Smooth muscle cell of the brain vasculature (primary cell): ENCODE data around the gene HSPA13.
A peak's percentile ranks its signal among the peaks of the same experiment; 100 is the strongest.
"Not testable (repeated sequence)": the region's sequence is repeated elsewhere in the genome, so short reads cannot be mapped to it uniquely, and the experiment has no call there.

Source experiments
- DNase-seq: peaks from one replicate; pipeline ENCODE4 v3.0.0-alpha.2; 2012; ENCODE audit warnings: low read depth, low spot score

The HSPA13 gene

GRCh38 chr21:14382835-14383595 is at the start of gene HSPA13:
TSS of gene HSPA13 (minus strand) at chr21:14383146. CDS start at chr21:14383119, 27 bp downstream.
- peak; percentile 99 for DNase-seq

- no peak for DNase-seq
Observed at GRCh38 chr21:14418920-14419319, 36.0 kb upstream of the HSPA13 start.

- DNase-seq = no peak
Observed at GRCh38 chr21:14414932-14415508, 32.1 kb upstream of the HSPA13 start.

GRCh38 chr21:14405962-14406361 is 23.0 kb upstream of the HSPA13 start:
- no peak for DNase-seq

- DNase-seq = no peak
Observed at GRCh38 chr21:14405225-14405624, 22.3 kb upstream of the HSPA13 start.

- no peak for DNase-seq
Observed at GRCh38 chr21:14403681-14404318, 20.9 kb upstream of the HSPA13 start.

- DNase-seq = no peak
Observed at GRCh38 chr21:14401217-14401616, 18.3 kb upstream of the HSPA13 start.

GRCh38 chr21:14388282-14388681 is 5.3 kb upstream of the HSPA13 start:
- no peak for DNase-seq

- DNase-seq = no peak
Observed at GRCh38 chr21:14384453-14384852, 1.5 kb upstream of the HSPA13 start.

- DNase-seq = no peak
Observed at GRCh38 chr21:14383596-14384180, 742 bp upstream of the HSPA13 start.

GRCh38 chr21:14382486-14382834 is 486 bp downstream of the HSPA13 start:
- DNase-seq = no peak

GRCh38 chr21:14376854-14377253 is 6.1 kb downstream of the HSPA13 start:
- DNase-seq = no peak

- DNase-seq = no peak
Observed at GRCh38 chr21:14366998-14367397, 15.9 kb downstream of the HSPA13 start.

GRCh38 chr21:14361958-14362357 is 21.0 kb downstream of the HSPA13 start:
- DNase-seq = no peak

GRCh38 chr21:14358775-14359174 is 24.2 kb downstream of the HSPA13 start:
- DNase-seq = no peak

- no peak for DNase-seq
Observed at GRCh38 chr21:14356746-14357145, 26.2 kb downstream of the HSPA13 start.

- no peak for DNase-seq
Observed at GRCh38 chr21:14354515-14354914, 28.4 kb downstream of the HSPA13 start.

GRCh38 chr21:14353726-14354125 is 29.2 kb downstream of the HSPA13 start:
- DNase-seq = no peak

GRCh38 chr21:14353231-14353630 is 29.7 kb downstream of the HSPA13 start:
- no peak for DNase-seq

- not testable (repeated sequence) for DNase-seq
Observed at GRCh38 chr21:14327346-14327745, 55.6 kb downstream of the HSPA13 start.

GRCh38 chr21:14325595-14325994 is 57.4 kb downstream of the HSPA13 start:
- no peak for DNase-seq
